Smooth muscle cell (in vitro differentiated cells): Measurements from ENCODE around the gene DICER1. TPM values are rescaled to one million over a fixed set of nuclear protein-coding genes. Genes with fewer than 3 reads are reported as not detected.
A peak's percentile ranks its signal among the peaks of the same experiment; 100 is the strongest.

Experiments
- DNase-seq: peaks from one replicate; lab custom pipeline; 2025; ENCODE audit not compliant: unreplicated experiment; lab: John Stamatoyannopoulos, UW
- H2AFZ ChIP-seq: fragments of 200-600 bp; sonication (generic); 2 replicates; pipeline ENCODE4 v1.6.0; 2016; ENCODE audit warnings: antibody characterized with exemption, low read depth, mild to moderate bottlenecking
- H3F3A ChIP-seq: fragments of 200-600 bp; sonication (generic); 2 replicates; pipeline ENCODE4 v1.6.0; 2017; ENCODE audit warnings: antibody characterized with exemption, low read depth
- H3K27ac ChIP-seq: fragments of 200-600 bp; sonication (generic); 2 replicates; pipeline ENCODE4 v1.5.1; 2016; ENCODE audit warnings: low read depth, mild to moderate bottlenecking
- H3K27me3 ChIP-seq: fragments of 200-600 bp; sonication (generic); 2 replicates; pipeline ENCODE4 v1.6.1; 2016; ENCODE audit warnings: low read depth, mild to moderate bottlenecking
- H3K36me3 ChIP-seq: fragments of 200-600 bp; sonication (generic); 2 replicates; pipeline ENCODE4 v1.5.1; 2016; ENCODE audit warnings: low read depth
- H3K4me1 ChIP-seq: fragments of 200-600 bp; sonication (generic); 2 replicates; pipeline ENCODE4 v1.5.1; 2016; ENCODE audit warnings: low read depth
- H3K4me2 ChIP-seq: fragments of 200-600 bp; sonication (generic); 2 replicates; pipeline ENCODE4 v1.6.0; 2016; ENCODE audit warnings: mild to moderate bottlenecking
- H3K4me3 ChIP-seq: fragments of 200-600 bp; sonication (generic); 2 replicates; pipeline ENCODE4 v1.5.1; 2016; ENCODE audit warnings: mild to moderate bottlenecking
- H3K79me2 ChIP-seq: fragments of 200-600 bp; sonication (generic); 2 replicates; pipeline ENCODE4 v1.6.0; 2016; ENCODE audit warnings: low read depth, mild to moderate bottlenecking
- H3K9ac ChIP-seq: fragments of 200-600 bp; sonication (generic); 2 replicates; pipeline ENCODE4 v1.6.0; 2016; ENCODE audit warnings: low read depth
- H3K9me3 ChIP-seq: fragments of 200-600 bp; sonication (generic); replicated peaks from 2 replicates; pipeline ENCODE4 v1.5.1; 2016; ENCODE audit warnings: low read depth
- H4K20me1 ChIP-seq: fragments of 200-600 bp; sonication (generic); 2 replicates; pipeline ENCODE4 v1.6.0; 2016; ENCODE audit warnings: low read depth
- CTCF ChIP-seq: fragments of 200-600 bp; sonication (generic); IDR thresholded peaks from 2 replicates; pipeline ENCODE4 v1.5.1; 2017; ENCODE audit warnings: borderline replicate concordance, mild to moderate bottlenecking, antibody characterized with exemption; ENCODE audit not compliant: insufficient read depth, poor library complexity, severe bottlenecking
- WGBS: methylation state at CpG from one replicate; pipeline ENCODE4 v1.1.7; 2016; ENCODE audit warnings: low lambda C conversion rate; 5-methylcytosine and 5-hydroxymethylcytosine counted together
- polyA plus RNA-seq: library from polyadenylated mRNA; unstranded; fragments of >200 nt; fragmentation: Nextera tagmentation; extraction: Ambion mirVana; gene quantifications from 2 replicates; pipeline ENCODE4 v1.2.1, GENCODE V29; 2016
- total RNA-seq: library from RNA; depleted of rRNA; stranded (reverse); fragments of >200 nt; gene quantifications from 2 replicates; pipeline ENCODE4 v1.2.3, GENCODE V29; 2014

Gene DICER1
- total and polyA plus RNA-seq, 2 experiments from 2014 or later = 17.3 to 67.5 TPM

- Histone ChIP-seq H3K9me3 (no peaks in the 10 kb centered on the region), H3K4me3 (no peak overlapping the region), H3K9ac (no peak overlapping the region), H3K36me3 (no peaks in the 10 kb centered on the region), H3K4me1 (no peaks in the 10 kb centered on the region), H3F3A (no peaks in the 10 kb centered on the region), H3K27me3 (peaks cover 10% of the 10 kb centered on the region), H3K4me2 (no peak overlapping the region), H2AFZ (peak overlapping the region; percentile 35), H4K20me1 (no peaks in the 10 kb centered on the region), H3K79me2 (no peaks in the 10 kb centered on the region), H3K27ac (no peak overlapping the region)
- DNase-seq = no peak
- TF ChIP-seq CTCF = no peak
- WGBS = 69% methylated on average over 28 of the region's 28 CpGs
These were observed 110.3 kb downstream of the DICER1 start for GRCh38 chr14:95046711-95047681.

GRCh38 chr14:95045836-95046430 is 111.4 kb downstream of the DICER1 start:
- H3F3A ChIP-seq = no peaks in the 10 kb centered on the region
- peaks cover 10% of the 10 kb centered on the region for H3K27me3 ChIP-seq
- no peak overlapping the region for H3K27ac ChIP-seq
- H3K79me2 ChIP-seq = no peaks in the 10 kb centered on the region
- H3K4me1 ChIP-seq = no peaks in the 10 kb centered on the region
- no peak overlapping the region for H3K4me3 ChIP-seq
- H4K20me1 ChIP-seq = no peaks in the 10 kb centered on the region
- no peaks in the 10 kb centered on the region for H3K9me3 ChIP-seq
- no peak overlapping the region for H3K9ac ChIP-seq
- H3K4me2 ChIP-seq = no peak overlapping the region
- no peak overlapping the region for H2AFZ ChIP-seq
- no peak for DNase-seq
- H3K36me3 ChIP-seq = no peaks in the 10 kb centered on the region
- WGBS = 95% methylated on average over 14 of the region's 15 CpGs
- TF ChIP-seq CTCF = no peak

DNA sequence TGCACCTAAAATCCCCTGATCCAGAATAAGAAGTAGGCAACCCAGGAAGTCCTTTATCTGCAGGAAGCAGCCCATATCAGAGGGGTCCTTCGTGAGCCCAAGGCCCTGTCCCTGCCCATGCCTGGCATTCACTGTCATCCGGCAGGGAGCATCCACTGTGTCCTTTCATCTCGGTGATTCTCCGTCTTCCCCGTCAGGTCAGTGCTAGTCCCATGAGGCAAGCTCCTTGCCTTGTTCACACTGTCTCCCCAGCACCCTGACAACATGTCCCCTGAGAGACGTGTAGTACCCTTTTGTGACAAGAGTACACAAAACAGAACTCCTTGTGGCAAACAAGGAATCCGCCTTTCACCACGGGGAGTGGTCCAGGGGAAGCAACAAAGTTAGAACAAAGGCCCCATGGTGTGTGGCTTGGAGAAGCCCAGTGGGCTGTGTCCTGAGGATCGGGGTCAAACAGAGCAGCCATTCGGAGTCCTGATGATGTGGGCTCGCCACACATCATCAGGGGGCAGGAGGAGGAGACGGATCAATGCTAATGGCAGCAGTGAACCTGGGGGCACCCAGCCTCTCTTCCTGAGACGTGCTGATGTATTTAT is 112.1 kb downstream of the DICER1 start:
- Histone ChIP-seq H3K36me3 (no peaks in the 10 kb centered on the region), H3K27ac (no peak overlapping the region), H3K79me2 (no peaks in the 10 kb centered on the region), H4K20me1 (no peaks in the 10 kb centered on the region), H3K4me3 (no peak overlapping the region), H3K27me3 (peaks cover 6% of the 10 kb centered on the region), H3K4me2 (no peak overlapping the region), H3F3A (no peaks in the 10 kb centered on the region), H2AFZ (no peak overlapping the region), H3K4me1 (no peaks in the 10 kb centered on the region), H3K9ac (no peak overlapping the region), H3K9me3 (no peaks in the 10 kb centered on the region)
- WGBS = 78% methylated on average over 13 of the region's 13 CpGs
- no peak for DNase-seq
- no peak for TF ChIP-seq CTCF
